H7 (cell line): ENCODE results near the gene CC2D1B. TPM values are rescaled to one million over a fixed set of nuclear protein-coding genes. Genes with fewer than 3 reads are reported as not detected.
A peak's percentile ranks its signal among the peaks of the same experiment; 100 is the strongest.

ENCODE experiments used
- DNase-seq: peaks from one replicate; pipeline ENCODE4 v3.0.0; 2012
- H3K27me3 ChIP-seq: 2 replicates; pipeline ENCODE4 v1.6.0; 2011; ENCODE audit warnings: mild to moderate bottlenecking, low read length; ENCODE audit not compliant: control insufficient read depth, insufficient read depth
- H3K36me3 ChIP-seq: replicated peaks from 2 replicates; pipeline ENCODE4 v1.5.1; 2011; ENCODE audit warnings: low read length; ENCODE audit not compliant: control insufficient read depth, insufficient read depth
- H3K4me3 ChIP-seq: 2 replicates; pipeline ENCODE4 v1.5.1; 2011; ENCODE audit warnings: low read depth, mild to moderate bottlenecking, control low read depth, low read length, moderate library complexity; ENCODE audit not compliant: insufficient read depth
- total RNA-seq: library from RNA; depleted of rRNA; stranded (reverse); fragments of >200 nt; shearing (Covaris generic); gene quantifications from 2 replicates; pipeline ENCODE4 v1.2.3, GENCODE V29; 2014

Gene CC2D1B
- total RNA-seq, 1 experiment from 2014 or later, result 28.5 TPM

- Histone ChIP-seq H3K36me3 (peaks cover 8% of the 10 kb centered on the region), H3K4me3 (no peak overlapping the region), H3K27me3 (no peaks in the 10 kb centered on the region)
- DNase-seq, result peak; percentile 70
Measured at GRCh38 chr1:52348704-52349300, 17.2 kb downstream of the CC2D1B start.

- no peak for DNase-seq
- no peak overlapping the region for H3K4me3 ChIP-seq
- H3K27me3 ChIP-seq, result no peaks in the 10 kb centered on the region
- H3K36me3 ChIP-seq, result no peaks in the 10 kb centered on the region
Measured at GRCh38 chr1:52346653-52347052, 19.4 kb downstream of the CC2D1B start.

- no peak overlapping the region for H3K4me3 ChIP-seq
- H3K27me3 ChIP-seq, result no peaks in the 10 kb centered on the region
- no peaks in the 10 kb centered on the region for H3K36me3 ChIP-seq
- no peak for DNase-seq
Measured at GRCh38 chr1:52345252-52345651, 20.8 kb downstream of the CC2D1B start.

- H3K27me3 ChIP-seq, result no peaks in the 10 kb centered on the region
- H3K36me3 ChIP-seq, result no peaks in the 10 kb centered on the region
- no peak overlapping the region for H3K4me3 ChIP-seq
- no peak for DNase-seq
Measured at GRCh38 chr1:52343979-52344378, 22.0 kb downstream of the CC2D1B start.

- no peak for DNase-seq
- H3K4me3 ChIP-seq, result no peak overlapping the region
- no peaks in the 10 kb centered on the region for H3K27me3 ChIP-seq
- H3K36me3 ChIP-seq, result no peaks in the 10 kb centered on the region
Measured at GRCh38 chr1:52341655-52342260, 24.2 kb downstream of the CC2D1B start.

GRCh38 chr1:52337439-52337838 lies 28.6 kb downstream of the CC2D1B start:
- no peaks in the 10 kb centered on the region for H3K27me3 ChIP-seq
- H3K36me3 ChIP-seq, result no peaks in the 10 kb centered on the region
- no peak overlapping the region for H3K4me3 ChIP-seq
- DNase-seq, result no peak

GRCh38 chr1:52334906-52335528 lies 31.0 kb downstream of the CC2D1B start:
- H3K36me3 ChIP-seq, result no peaks in the 10 kb centered on the region
- H3K4me3 ChIP-seq, result no peak overlapping the region
- no peak for DNase-seq
- no peaks in the 10 kb centered on the region for H3K27me3 ChIP-seq

GRCh38 chr1:52332411-52332810 lies 33.6 kb downstream of the CC2D1B start:
- DNase-seq, result no peak
- no peaks in the 10 kb centered on the region for H3K36me3 ChIP-seq
- no peaks in the 10 kb centered on the region for H3K27me3 ChIP-seq
- no peak overlapping the region for H3K4me3 ChIP-seq

GRCh38 chr1:52328615-52329014 lies 37.4 kb downstream of the CC2D1B start:
- no peak for DNase-seq
- H3K36me3 ChIP-seq, result no peaks in the 10 kb centered on the region
- H3K4me3 ChIP-seq, result no peak overlapping the region
- H3K27me3 ChIP-seq, result no peaks in the 10 kb centered on the region

GRCh38 chr1:52325786-52326185 lies 40.2 kb downstream of the CC2D1B start:
- H3K36me3 ChIP-seq, result no peaks in the 10 kb centered on the region
- H3K27me3 ChIP-seq, result no peaks in the 10 kb centered on the region
- H3K4me3 ChIP-seq, result no peak overlapping the region
- no peak for DNase-seq

- Histone ChIP-seq H3K36me3 (no peaks in the 10 kb centered on the region), H3K27me3 (no peaks in the 10 kb centered on the region), H3K4me3 (no peak overlapping the region)
- DNase-seq, result no peak
Measured at GRCh38 chr1:52323731-52324130, 42.3 kb downstream of the CC2D1B start.

GRCh38 chr1:52321061-52321460 lies 44.9 kb downstream of the CC2D1B start:
- Histone ChIP-seq H3K4me3 (no peak overlapping the region), H3K36me3 (no peaks in the 10 kb centered on the region), H3K27me3 (no peaks in the 10 kb centered on the region)
- no peak for DNase-seq

- Histone ChIP-seq H3K36me3 (no peaks in the 10 kb centered on the region), H3K4me3 (no peak overlapping the region), H3K27me3 (no peaks in the 10 kb centered on the region)
- DNase-seq, result no peak
Measured at GRCh38 chr1:52306227-52307006, 59.6 kb downstream of the CC2D1B start.

GRCh38 chr1:52305417-52306226 lies 60.4 kb downstream of the CC2D1B start:
- Histone ChIP-seq H3K36me3 (no peaks in the 10 kb centered on the region), H3K27me3 (no peaks in the 10 kb centered on the region), H3K4me3 (no peak overlapping the region)
- DNase-seq, result no peak
